H9 (cell line): ENCODE results near the gene PPRC1. TPM values are rescaled to one million over a fixed set of nuclear protein-coding genes. Genes with fewer than 3 reads are reported as not detected.

Experiments
- DNase-seq: peaks from one replicate; pipeline ENCODE4 v3.0.0-alpha.2; 2017
- H2AFZ ChIP-seq: one replicate; pipeline ENCODE4 v1.6.1; 2013; ENCODE audit warnings: mild to moderate bottlenecking, low read length, control low read depth, moderate library complexity
- H2AK5ac ChIP-seq: 2 replicates; pipeline ENCODE4 v1.6.1; 2013; ENCODE audit warnings: low read length, control low read depth, mixed read lengths; ENCODE audit not compliant: insufficient read length
- H2BK120ac ChIP-seq: one replicate; pipeline ENCODE4 v1.6.1; 2013; ENCODE audit warnings: low read depth, mild to moderate bottlenecking, low read length, control low read depth, inconsistent platforms; ENCODE audit not compliant: poor library complexity, severe bottlenecking
- H2BK12ac ChIP-seq: 2 replicates; pipeline ENCODE4 v1.6.1; 2013; ENCODE audit warnings: low read length, control low read depth, mixed read lengths, low read depth; ENCODE audit not compliant: insufficient read length
- H2BK15ac ChIP-seq: 2 replicates; pipeline ENCODE4 v1.6.1; 2013; ENCODE audit warnings: low read depth, low read length, control low read depth
- H2BK20ac ChIP-seq: one replicate; pipeline ENCODE4 v1.6.1; 2013; ENCODE audit warnings: low read depth, mild to moderate bottlenecking, low read length, control low read depth, inconsistent platforms; ENCODE audit not compliant: poor library complexity, severe bottlenecking
- H2BK5ac ChIP-seq: 2 replicates; pipeline ENCODE4 v1.6.1; 2013; ENCODE audit warnings: low read length, control low read depth, mixed read lengths; ENCODE audit not compliant: insufficient read length
- H3K14ac ChIP-seq: 2 replicates; pipeline ENCODE4 v1.6.1; 2013; ENCODE audit warnings: low read length, control low read depth; ENCODE audit not compliant: insufficient read depth
- H3K18ac ChIP-seq: 2 replicates; pipeline ENCODE4 v1.6.1; 2013; ENCODE audit warnings: low read depth, mild to moderate bottlenecking, mixed read lengths, low read length, control low read depth; ENCODE audit not compliant: insufficient read length
- H3K23ac ChIP-seq: 2 replicates; pipeline ENCODE4 v1.6.1; 2013; ENCODE audit warnings: low read length, control low read depth, mixed read lengths, low read depth; ENCODE audit not compliant: insufficient read length
- H3K23me2 ChIP-seq: 2 replicates; pipeline ENCODE4 v1.6.1; 2013; ENCODE audit warnings: low read depth, mild to moderate bottlenecking, mixed read lengths, low read length, control low read depth; ENCODE audit not compliant: insufficient read length, poor library complexity, severe bottlenecking
- H3K27ac ChIP-seq: 2 replicates; pipeline ENCODE4 v1.5.1; 2013; ENCODE audit warnings: low read length, control low read depth, mixed read lengths, low read depth; ENCODE audit not compliant: insufficient read length
- H3K27me3 ChIP-seq: 2 replicates; pipeline ENCODE4 v1.6.1; 2013; ENCODE audit warnings: low read length, control low read depth, inconsistent platforms; ENCODE audit not compliant: insufficient read depth
- H3K4ac ChIP-seq: 2 replicates; pipeline ENCODE4 v1.6.1; 2013; ENCODE audit warnings: low read depth, mild to moderate bottlenecking, control low read depth, inconsistent platforms, low read length, moderate library complexity
- H3K4me1 ChIP-seq: 2 replicates; pipeline ENCODE4 v1.6.1; 2013; ENCODE audit warnings: low read length, control low read depth, inconsistent platforms; ENCODE audit not compliant: insufficient read depth
- H3K4me2 ChIP-seq: 2 replicates; pipeline ENCODE4 v1.6.1; 2013; ENCODE audit warnings: low read length, control low read depth, mixed read lengths; ENCODE audit not compliant: insufficient read length, insufficient read depth
- H3K56ac ChIP-seq: 2 replicates; pipeline ENCODE4 v1.6.1; 2013; ENCODE audit warnings: low read depth, mild to moderate bottlenecking, mixed read lengths, low read length, control low read depth; ENCODE audit not compliant: insufficient read length
- H3K79me1 ChIP-seq: 2 replicates; pipeline ENCODE4 v1.6.1; 2013; ENCODE audit warnings: low read depth, mild to moderate bottlenecking, moderate library complexity, low read length, control low read depth, inconsistent platforms; ENCODE audit not compliant: insufficient read depth, poor library complexity, severe bottlenecking
- H3K79me2 ChIP-seq: 2 replicates; pipeline ENCODE4 v1.6.1; 2013; ENCODE audit warnings: low read length, control low read depth, inconsistent platforms; ENCODE audit not compliant: insufficient read depth
- H3K9ac ChIP-seq: 2 replicates; pipeline ENCODE4 v1.6.1; 2013; ENCODE audit warnings: low read length, control low read depth, mixed read lengths; ENCODE audit not compliant: insufficient read length; ENCODE audit errors: extremely low read depth
- H3K9me3 ChIP-seq: one replicate; pipeline ENCODE4 v1.6.1; 2013; ENCODE audit warnings: low read depth, low read length, inconsistent platforms; ENCODE audit not compliant: control insufficient read depth
- H3T11ph ChIP-seq: one replicate; pipeline ENCODE4 v1.6.1; 2013; ENCODE audit warnings: mild to moderate bottlenecking, low read length, control low read depth, inconsistent platforms
- H4K20me1 ChIP-seq: one replicate; pipeline ENCODE4 v1.6.1; 2013; ENCODE audit not compliant: control insufficient read depth, insufficient read length, insufficient read depth
- H4K5ac ChIP-seq: 2 replicates; pipeline ENCODE4 v1.6.1; 2013; ENCODE audit warnings: low read depth, mild to moderate bottlenecking, mixed read lengths, low read length, control low read depth; ENCODE audit not compliant: insufficient read length
- H4K8ac ChIP-seq: replicated peaks from 2 replicates; pipeline ENCODE4 v1.6.1; 2013; ENCODE audit warnings: low read length, control low read depth, mixed read lengths, low read depth; ENCODE audit not compliant: insufficient read length
- H4K91ac ChIP-seq: 2 replicates; pipeline ENCODE4 v1.6.1; 2013; ENCODE audit warnings: low read depth, mild to moderate bottlenecking, moderate library complexity, mixed read lengths, low read length, control low read depth; ENCODE audit not compliant: insufficient read length
- H3K27ac Mint-ChIP-seq, 3 experiments: 2 replicates in 2 of 3; 3 replicates in 1 of 3; pipeline ENCODE4 v1.8.0; 2020 to 2021; ENCODE audit warnings: mixed read lengths in 3 of 3, mild to moderate bottlenecking in 1 of 3, moderate library complexity in 1 of 3
- H3K27me3 Mint-ChIP-seq: 2 replicates; pipeline ENCODE4 v1.8.0; 2021; ENCODE audit warnings: low read depth, mild to moderate bottlenecking, moderate library complexity, mixed read lengths
- H3K36me3 Mint-ChIP-seq, 3 experiments: 2 replicates in 2 of 3; 3 replicates in 1 of 3; pipeline ENCODE4 v1.8.0; 2020 to 2021; ENCODE audit warnings: low read depth in 3 of 3, mixed read lengths in 3 of 3; ENCODE audit not compliant: insufficient read depth in 1 of 3
- H3K4me1 Mint-ChIP-seq, 2 experiments: 2 replicates each; pipeline ENCODE4 v1.8.0; 2020; ENCODE audit warnings: mixed read lengths in 2 of 2
- H3K4me3 Mint-ChIP-seq, 2 experiments: 2 replicates in 1 of 2; 3 replicates in 1 of 2; pipeline ENCODE4 v1.8.0; 2020 to 2021; ENCODE audit warnings: mild to moderate bottlenecking in 2 of 2, mixed read lengths in 2 of 2, moderate library complexity in 1 of 2
- H3K9me3 Mint-ChIP-seq, 2 experiments: 2 replicates in 1 of 2; 3 replicates in 1 of 2; pipeline ENCODE4 v1.8.0; 2020; ENCODE audit warnings: mild to moderate bottlenecking in 2 of 2, mixed read lengths in 2 of 2, moderate library complexity in 1 of 2
- WGBS: extraction: QIAGEN DNeasy Blood & Tissue Kit; methylation state at CpG from one replicate; pipeline ENCODE4 v1.1.7; 2013; ENCODE audit warnings: missing lambda C conversion rate, low lambda C conversion rate, mixed read lengths; ENCODE audit not compliant: insufficient read length; ENCODE audit errors: extremely low coverage; 5-methylcytosine and 5-hydroxymethylcytosine counted together
- total RNA-seq: library from RNA; stranded (reverse); gene quantifications from 2 replicates; pipeline ENCODE4 v1.2.1, GENCODE V29; 2021
- TF ChIP-seq, protein P1 (sequence below): fragments of 200-600 bp; sonication (generic); conservative IDR thresholded peaks from 3 replicates; pipeline ENCODE4 v1.8.0; 2021; ENCODE audit warnings: antibody characterized with exemption, mild to moderate bottlenecking

PPRC1 gene
- total RNA-seq, 1 experiment from 2014 or later = 121 TPM

DNA sequence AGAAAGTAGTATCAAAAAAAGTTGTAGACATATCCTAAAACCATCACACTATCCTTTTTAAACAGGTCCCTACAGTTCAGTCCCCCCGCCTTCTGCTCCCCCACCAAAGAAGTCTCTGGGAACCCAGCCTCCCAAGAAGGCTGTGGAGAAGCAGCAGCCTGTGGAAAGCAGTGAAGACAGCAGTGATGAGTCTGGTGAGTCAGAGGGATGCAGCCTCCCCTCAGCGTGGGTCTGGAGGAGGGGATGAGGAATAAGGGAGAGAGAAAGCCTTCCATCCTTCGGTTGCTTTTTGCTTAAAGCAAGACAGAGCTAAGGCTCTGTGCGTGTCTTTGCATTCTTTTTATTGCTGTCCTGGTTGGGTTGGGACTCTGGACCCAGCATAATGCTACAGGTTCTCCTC lies 27.0 kb downstream of the PPRC1 start:
- Histone ChIP-seq H2BK20ac (no peak overlapping the region), H4K20me1 (no peaks in the 10 kb centered on the region), H3K18ac (no peak overlapping the region), H2BK120ac (no peak overlapping the region), H3K9me3 (no peaks in the 10 kb centered on the region), H2BK5ac (no peak overlapping the region), H3K4me1 (no peaks in the 10 kb centered on the region; the same call in 1 of the 2 replicates), H2BK12ac (no peak overlapping the region), H4K91ac (no peak overlapping the region), H3K27ac (no peak overlapping the region), H3T11ph (no peak overlapping the region), H3K23ac (no peak overlapping the region), H3K79me1 (peaks cover 7% of the 10 kb centered on the region), H3K4ac (no peak overlapping the region), H2AK5ac (no peak overlapping the region), H3K9ac (no peak overlapping the region), H3K4me2 (no peak overlapping the region), H4K5ac (no peak overlapping the region), H3K23me2 (no peaks in the 10 kb centered on the region), H3K79me2 (peaks cover 8% of the 10 kb centered on the region; the same call in 1 of the 2 replicates), H3K14ac (no peak overlapping the region), H3K56ac (no peak overlapping the region), H4K8ac (no peak overlapping the region), H2AFZ (no peak overlapping the region), H3K27me3 (no peaks in the 10 kb centered on the region), H2BK15ac (no peak overlapping the region)
- Mint-ChIP-seq H3K9me3 (no peaks in the 10 kb centered on the region; a peak in 1 of 5 replicates), H3K4me1 (peaks cover 13 to 20% of the 10 kb centered on the region in 2 experiments), H3K36me3 (peaks cover 74 to 93% (median 83%) of the 10 kb centered on the region in 3 experiments), H3K27me3 (peaks cover 3% of the 10 kb centered on the region; the same call in 1 of the 2 replicates), H3K4me3 (no peak overlapping the region), H3K27ac (no peak overlapping the region)
- DNase-seq = no peak
- no CpG with 5 or more reads among the region's 4 CpGs for WGBS
- TF ChIP-seq, protein P1, sequence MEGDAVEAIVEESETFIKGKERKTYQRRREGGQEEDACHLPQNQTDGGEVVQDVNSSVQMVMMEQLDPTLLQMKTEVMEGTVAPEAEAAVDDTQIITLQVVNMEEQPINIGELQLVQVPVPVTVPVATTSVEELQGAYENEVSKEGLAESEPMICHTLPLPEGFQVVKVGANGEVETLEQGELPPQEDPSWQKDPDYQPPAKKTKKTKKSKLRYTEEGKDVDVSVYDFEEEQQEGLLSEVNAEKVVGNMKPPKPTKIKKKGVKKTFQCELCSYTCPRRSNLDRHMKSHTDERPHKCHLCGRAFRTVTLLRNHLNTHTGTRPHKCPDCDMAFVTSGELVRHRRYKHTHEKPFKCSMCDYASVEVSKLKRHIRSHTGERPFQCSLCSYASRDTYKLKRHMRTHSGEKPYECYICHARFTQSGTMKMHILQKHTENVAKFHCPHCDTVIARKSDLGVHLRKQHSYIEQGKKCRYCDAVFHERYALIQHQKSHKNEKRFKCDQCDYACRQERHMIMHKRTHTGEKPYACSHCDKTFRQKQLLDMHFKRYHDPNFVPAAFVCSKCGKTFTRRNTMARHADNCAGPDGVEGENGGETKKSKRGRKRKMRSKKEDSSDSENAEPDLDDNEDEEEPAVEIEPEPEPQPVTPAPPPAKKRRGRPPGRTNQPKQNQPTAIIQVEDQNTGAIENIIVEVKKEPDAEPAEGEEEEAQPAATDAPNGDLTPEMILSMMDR = no peak
